NK-92 (cell line): Measurements from ENCODE around the gene NDUFA5.

Source experiments
- DNase-seq: peaks from one replicate; lab custom pipeline; 2025; ENCODE audit not compliant: unreplicated experiment; lab: John Stamatoyannopoulos, UW

The NDUFA5 gene

GRCh38 chr7:123522066-123522465 is 35.6 kb downstream of the NDUFA5 start:
- DNase-seq = no peak

- no peak for DNase-seq
Measured at GRCh38 chr7:123505221-123505620, 52.4 kb downstream of the NDUFA5 start.

GRCh38 chr7:123502201-123502600 is 55.4 kb downstream of the NDUFA5 start:
- DNase-seq = no peak

GRCh38 chr7:123500878-123501489 is 56.6 kb downstream of the NDUFA5 start:
- no peak for DNase-seq

- DNase-seq = no peak
Measured at GRCh38 chr7:123499211-123499970, 58.2 kb downstream of the NDUFA5 start.

GRCh38 chr7:123498601-123499000 is 59.0 kb downstream of the NDUFA5 start:
- DNase-seq = no peak

GRCh38 chr7:123498031-123498430 is 59.6 kb downstream of the NDUFA5 start:
- no peak for DNase-seq

GRCh38 chr7:123494193-123494796 is 63.3 kb downstream of the NDUFA5 start:
- DNase-seq = no peak

- DNase-seq = no peak
Measured at GRCh38 chr7:123492485-123492884, 65.1 kb downstream of the NDUFA5 start.
